GM15510 (cell line): ENCODE measurements around the gene CACNB2.

Experiments
- POLR2A ChIP-seq: IDR thresholded peaks from 3 replicates; pipeline ENCODE4 v1.6.1; 2011; ENCODE audit warnings: borderline replicate concordance; ENCODE audit not compliant: insufficient read length; ENCODE audit errors: extremely low read depth

The CACNB2 gene

DNA sequence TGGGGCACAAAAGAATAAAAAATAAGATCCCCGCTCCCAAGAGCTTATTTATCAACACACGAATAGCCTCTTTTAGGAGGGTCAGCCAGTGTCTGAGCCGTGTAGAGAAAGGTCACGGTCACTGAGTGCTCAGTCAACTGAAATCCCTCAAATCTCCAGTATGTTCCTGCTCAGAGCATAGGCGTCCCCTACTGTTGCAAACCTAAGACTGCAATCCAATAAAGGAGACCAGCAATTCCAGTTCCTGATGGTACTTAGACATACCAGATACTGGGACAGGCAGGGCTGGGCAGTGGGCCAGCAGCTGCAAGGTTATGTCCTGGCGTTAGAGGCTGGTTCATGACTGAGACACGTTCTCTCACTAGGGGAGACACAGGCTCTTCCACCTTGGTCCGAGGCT, 93.6 kb downstream of the CACNB2 start:
- no peak for TF ChIP-seq POLR2A

DNA sequence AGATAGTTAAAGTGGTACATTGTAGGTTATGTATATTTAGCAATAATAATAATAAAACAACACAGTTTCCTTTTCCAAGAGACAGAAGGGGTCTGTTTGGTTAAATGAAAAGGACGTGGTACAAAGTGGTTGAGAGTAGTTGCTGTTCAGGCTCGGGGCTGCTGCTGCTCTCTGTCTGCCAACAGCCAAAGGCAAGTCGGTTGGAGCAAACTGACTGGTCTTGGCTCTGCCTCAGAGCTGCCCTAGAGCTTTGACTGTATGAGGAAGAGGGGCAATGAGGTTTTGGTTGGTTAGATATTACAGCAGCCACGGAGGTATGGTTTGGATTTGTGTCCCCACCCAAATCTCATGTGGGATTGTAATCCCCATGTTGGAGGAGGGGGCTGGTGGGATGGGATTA, 95.3 kb downstream of the CACNB2 start:
- no peak for TF ChIP-seq POLR2A

DNA sequence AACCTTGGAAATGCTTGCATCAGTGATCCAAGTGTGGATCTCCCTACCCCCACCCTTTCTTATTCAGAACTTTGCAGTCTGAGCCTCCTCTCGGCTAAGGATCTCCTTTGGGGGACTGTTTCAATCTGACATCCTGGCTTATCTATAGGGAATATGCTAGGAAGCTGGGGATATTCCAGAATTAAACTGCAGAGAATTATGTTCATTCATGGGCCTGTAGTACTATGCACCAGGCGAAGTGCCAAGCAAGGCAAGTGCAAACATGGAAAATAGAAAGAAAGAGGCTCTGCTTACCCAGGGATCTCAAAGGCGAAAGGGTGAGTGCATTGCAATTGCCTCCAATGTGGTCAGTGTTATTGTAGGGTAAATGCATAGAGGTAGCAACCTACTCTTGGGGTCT, 96.5 kb downstream of the CACNB2 start:
- TF ChIP-seq POLR2A, result no peak

DNA sequence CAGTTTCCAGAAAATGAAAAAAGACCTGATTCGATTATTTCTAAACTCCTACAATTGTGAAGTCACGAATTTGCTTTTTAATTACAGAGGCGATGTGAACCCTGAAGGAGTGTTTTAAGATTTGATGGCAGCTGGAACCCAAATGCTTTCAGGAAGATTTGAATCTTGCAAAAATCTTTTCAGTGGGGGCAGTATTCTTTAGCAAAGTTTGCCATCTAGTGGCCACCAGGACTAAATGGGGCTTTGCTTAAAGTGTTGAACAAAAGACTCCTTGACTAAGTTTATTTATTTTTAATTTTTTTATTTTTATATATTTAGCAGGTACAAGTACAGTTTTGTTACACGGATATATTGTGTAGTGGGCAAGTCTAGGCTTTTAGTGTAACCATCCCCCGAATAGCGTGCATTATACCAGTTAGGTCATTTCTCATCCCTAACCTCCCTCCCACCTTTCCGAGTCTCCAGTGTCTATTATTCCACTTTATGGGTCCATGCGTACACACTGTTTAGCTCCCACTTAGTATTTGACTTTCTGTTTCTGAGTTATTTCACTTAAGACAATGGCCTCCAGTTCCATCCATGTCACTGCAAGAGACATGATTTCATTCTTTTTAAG, 98.8 kb downstream of the CACNB2 start:
- TF ChIP-seq POLR2A, result no peak

DNA sequence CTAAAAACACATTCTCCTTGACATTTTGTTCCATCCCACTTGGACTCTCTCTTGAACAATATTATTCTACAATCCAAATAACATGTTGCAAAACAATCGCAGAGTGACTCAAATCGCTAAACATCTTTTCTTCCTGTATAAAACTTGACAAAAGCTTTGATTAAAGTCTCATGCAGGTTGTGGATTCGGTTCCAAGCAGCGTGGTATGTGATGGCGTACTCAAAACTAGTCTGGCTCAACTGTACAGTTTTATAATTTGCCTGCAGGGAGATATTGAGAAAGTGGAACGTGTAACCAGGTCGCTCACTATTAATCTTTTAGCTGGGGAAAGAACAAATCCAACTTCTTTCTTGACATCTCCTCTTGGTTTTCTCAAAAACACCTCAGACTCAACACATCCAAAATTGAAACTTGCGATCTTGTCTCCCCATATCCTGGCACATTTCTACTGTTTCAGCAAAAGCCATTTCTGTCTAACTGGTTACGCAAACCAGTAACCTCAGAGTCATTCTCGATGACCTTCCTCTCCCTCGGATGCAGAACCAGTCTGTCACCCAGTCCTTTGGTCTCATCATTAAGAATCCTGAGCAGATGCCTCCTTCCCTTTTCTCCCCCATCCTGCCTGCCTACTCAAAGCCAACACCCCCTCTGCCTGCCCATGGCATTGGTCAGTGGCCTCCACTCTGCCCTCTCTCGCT, 100.1 kb downstream of the CACNB2 start:
- TF ChIP-seq POLR2A, result no peak

DNA sequence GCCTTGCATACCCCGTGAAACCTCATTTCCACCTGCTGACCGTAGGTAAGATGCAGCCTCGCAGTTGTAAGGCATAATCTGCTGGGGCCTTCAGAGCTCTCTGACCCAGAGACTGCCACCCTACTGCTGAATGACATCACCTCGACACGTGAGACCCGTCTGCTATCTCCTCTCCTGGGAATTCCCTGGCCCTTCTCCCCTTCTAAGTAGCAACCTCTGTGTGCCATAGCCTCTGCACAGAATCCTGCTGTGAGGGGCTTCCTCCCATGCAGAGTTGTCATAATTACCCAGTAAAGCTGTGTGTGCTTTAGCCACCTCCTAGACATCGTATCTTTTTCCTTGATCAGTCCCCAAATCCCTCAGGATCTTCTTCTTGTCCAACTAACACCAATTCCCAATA, 106.7 kb downstream of the CACNB2 start:
- TF ChIP-seq POLR2A, result no peak

DNA sequence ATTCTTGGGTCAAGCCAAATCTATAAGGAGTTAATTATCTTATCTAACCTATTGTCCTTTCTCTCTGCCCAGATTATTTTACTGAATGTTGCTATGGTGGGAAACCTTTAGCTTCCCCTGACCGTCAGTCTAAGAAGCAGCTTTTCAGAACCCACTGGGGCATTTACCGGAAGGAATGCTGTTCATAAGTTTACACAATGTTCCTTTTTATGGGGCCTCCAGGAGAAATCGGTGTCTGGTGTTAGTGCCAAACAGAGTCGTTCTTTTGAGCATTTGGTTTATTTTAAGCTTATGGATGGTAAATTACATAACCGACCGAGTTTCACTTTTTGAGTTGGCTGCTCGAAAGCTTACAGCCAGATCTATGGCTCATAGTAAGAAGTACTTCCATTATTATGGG, 111.9 kb downstream of the CACNB2 start:
- TF ChIP-seq POLR2A, result no peak

DNA sequence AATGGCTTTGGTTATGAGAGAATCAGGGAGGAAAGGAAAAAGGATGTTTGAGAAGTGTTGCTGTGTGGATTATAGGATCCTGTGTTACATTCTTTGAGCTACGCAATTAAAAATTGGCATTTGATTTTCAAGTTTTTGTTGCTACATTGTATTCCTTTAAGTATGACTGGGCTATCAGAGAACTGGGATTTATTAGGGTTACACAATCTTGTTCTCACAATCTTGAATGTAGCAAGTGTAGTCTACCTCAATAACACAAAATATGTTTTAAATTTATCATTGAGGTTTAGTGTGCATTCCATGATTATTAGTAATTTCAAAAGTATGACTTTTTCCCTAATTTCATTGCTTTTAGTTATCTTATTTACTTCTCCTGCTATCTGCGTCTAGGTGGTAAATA, 113.9 kb downstream of the CACNB2 start:
- TF ChIP-seq POLR2A, result no peak

DNA sequence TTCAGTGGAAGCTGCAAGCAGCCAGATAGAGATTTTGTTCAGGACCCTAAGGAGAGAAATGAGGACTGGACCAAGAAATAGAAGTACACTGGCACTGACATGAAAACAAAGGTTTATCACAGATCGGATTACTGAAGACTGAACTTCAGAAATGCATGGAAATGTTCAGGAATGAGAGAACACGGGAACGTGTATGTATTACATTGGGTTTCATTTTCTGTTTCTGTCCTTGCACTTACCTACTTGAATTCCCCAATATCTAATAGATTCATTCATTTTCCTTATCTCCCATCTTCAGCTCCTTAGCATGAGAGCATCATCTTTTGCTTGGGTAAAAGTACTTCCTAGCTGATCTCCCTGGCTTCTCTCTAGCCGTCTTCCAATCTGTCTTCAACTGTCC, 114.5 kb downstream of the CACNB2 start:
- TF ChIP-seq POLR2A, result no peak

DNA sequence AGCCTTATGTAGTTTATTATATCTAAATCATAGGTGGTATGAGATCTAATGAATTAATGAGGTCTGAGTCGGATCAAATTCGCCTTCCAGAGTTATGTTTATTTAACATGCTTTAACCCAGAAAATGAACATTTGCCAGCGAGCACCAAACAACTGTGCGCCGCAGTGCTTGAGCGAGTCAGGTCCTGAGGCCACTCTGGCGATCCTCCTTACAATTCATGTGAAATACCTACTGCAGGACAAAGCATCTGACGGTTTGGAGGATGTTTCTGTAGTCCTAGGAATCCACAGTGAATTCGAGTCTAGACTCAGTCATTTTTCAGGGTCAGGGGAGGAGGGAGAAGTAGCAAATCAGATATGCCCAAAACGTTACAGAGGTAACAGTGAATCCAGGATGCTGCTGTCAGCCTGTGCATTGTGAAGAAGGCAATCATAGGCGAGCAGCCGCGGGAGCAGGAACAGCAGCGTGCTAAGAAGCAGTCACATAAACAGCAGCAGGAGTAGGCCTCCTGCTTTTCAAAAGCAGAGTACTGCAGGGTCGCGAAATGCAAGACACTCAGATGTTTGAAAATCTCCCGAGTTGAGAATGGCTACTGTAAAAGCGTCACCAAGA, 120.2 kb downstream of the CACNB2 start:
- TF ChIP-seq POLR2A, result no peak

DNA sequence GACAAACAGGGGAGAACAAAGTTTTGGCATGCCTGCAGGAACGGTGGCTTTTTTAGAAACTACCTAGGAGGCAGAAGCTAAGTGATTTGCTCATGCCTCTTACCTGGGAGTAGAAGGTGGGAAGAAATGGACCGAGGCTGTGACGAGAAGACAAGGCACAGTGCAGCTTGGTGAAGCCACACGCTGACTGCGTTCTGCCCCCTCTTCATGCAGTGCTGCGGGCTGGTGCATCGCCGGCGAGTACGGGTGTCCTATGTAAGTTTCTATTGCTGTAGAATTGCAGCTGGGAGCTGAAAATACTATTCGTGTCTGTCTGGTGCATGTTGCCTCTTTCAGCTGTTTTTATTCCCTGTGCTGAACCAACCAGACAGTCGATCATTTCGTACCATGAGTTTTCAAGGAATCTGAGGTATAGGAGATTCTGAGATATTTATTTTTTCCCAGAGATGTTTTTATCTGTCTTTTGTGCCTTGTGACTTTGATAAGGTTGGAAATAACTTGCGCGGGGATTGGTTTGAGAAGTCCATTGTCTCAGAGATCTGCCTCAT, 120.9 kb downstream of the CACNB2 start:
- no peak for TF ChIP-seq POLR2A

DNA sequence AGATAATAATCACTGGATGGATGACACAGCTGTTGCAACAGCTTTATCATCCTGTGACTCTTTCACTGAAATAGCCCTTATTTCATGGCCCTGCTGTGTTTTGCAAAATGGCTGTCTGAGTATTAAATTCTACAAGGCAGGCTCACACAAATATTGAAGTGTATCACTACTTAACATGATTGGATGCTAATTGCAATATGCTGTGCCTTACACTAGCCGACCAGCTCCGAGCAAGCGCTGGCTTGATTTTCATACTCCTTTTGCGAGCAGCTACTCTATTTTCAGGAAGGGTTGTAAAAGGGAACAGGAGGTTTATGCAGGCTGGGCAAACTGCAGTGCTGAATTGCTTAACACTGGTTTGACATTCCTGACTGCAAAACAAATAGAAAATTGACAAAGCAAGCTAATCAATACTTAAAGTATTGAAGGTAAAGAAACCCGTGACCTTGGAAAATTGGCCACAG, 121.6 kb downstream of the CACNB2 start:
- TF ChIP-seq POLR2A, result no peak

DNA sequence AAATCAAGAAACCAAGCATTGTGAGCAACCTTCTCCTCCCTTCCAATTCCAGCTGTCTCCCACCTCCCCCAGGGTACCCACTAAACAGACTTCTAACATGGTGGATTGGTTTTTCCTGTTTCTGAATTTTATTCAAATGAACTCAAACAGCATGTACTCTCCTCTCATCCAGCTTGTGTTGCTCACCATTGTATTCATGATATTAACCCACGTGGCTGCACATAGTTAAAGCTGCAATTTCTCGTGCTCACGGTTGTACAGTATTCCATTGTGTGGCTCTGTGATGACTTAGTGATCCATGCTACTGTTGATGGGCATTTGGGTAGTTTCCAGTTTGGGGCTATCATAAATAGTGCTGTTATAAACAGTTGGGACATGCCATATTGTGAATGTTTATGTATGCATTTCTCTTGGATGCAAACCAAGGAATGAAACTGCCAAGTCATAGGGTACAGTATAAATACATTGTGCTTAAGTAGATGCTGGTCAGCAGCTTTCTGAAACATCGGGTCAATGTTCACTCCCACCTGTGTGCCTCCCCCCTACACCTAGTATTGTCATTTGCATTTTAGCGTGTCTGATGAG, 124.3 kb downstream of the CACNB2 start:
- TF ChIP-seq POLR2A, result no peak

DNA sequence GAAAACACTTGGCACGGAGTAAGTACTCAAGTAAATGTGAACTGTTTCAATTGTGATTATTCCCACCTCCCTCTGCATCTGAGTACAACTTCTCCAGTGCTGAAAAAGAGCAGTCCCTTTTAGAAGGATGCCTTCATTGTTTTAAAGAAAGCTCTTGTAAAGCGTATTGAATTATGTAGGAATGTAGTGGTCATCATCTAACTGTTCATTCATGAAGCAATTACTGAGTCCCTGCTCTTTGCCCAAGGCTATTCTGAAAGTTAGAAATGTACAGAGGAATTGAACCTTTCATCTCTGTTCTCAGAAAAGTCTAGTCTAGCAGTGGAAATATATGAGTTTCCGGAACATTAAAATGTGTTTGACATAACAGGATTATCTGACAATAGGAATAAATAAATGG, 127.8 kb downstream of the CACNB2 start:
- no peak for TF ChIP-seq POLR2A

DNA sequence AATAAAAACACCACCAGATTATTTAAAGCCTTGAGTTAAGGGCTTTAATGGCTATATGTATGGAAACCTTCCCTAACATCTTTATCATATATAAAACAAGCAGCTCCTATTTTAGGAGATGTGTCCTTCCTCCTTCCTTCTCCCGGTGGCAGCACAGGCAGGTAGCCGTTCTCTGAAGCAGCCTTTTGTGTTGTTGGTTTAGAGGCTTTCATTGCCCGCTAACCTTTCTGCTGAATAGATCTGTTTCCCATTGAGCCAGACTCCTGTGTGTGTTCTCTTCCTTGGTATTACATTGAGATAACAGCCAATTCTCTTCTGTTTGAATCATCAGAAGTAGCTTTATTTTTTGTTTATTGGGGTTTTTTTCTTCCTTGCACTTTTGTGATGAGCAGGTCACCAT, 131.3 kb downstream of the CACNB2 start:
- TF ChIP-seq POLR2A, result no peak
